WERI-Rb-1 (cell line): ENCODE results near the gene GOLGA3.
"Not testable (repeated sequence)": the region's sequence is repeated elsewhere in the genome, so short reads cannot be mapped to it uniquely, and the experiment has no call there.

ENCODE experiments used
- DNase-seq: peaks from one replicate; pipeline ENCODE4 v3.0.0-alpha.2; 2020
- H3K27ac ChIP-seq: fragments of 250-450 bp; sonication (Bioruptor Pico); 2 replicates; pipeline ENCODE4 v1.5.1; 2020; ENCODE audit warnings: mild to moderate bottlenecking, moderate library complexity
- H3K27me3 ChIP-seq: fragments of 250-450 bp; sonication (Bioruptor Pico); 2 replicates; pipeline ENCODE4 v1.5.1; 2021; ENCODE audit warnings: mild to moderate bottlenecking, low read depth, moderate library complexity; ENCODE audit not compliant: insufficient read depth, severe bottlenecking
- H3K36me3 ChIP-seq: fragments of 250-450 bp; sonication (Bioruptor Pico); 2 replicates; pipeline ENCODE4 v1.5.1; 2020; ENCODE audit warnings: mild to moderate bottlenecking, moderate library complexity
- H3K4me3 ChIP-seq: 2 replicates; pipeline ENCODE4 v1.5.1; 2011; ENCODE audit warnings: low read depth, mild to moderate bottlenecking, control low read depth, low read length
- H3K9me3 ChIP-seq: fragments of 250-450 bp; sonication (Bioruptor Pico); 2 replicates; pipeline ENCODE4 v1.5.1; 2021; ENCODE audit warnings: mild to moderate bottlenecking, moderate library complexity; ENCODE audit not compliant: severe bottlenecking
- TF ChIP-seq, protein P1 (sequence below): IDR thresholded peaks from 2 replicates; pipeline ENCODE4 v1.5.1; 2011; ENCODE audit warnings: low read depth, mild to moderate bottlenecking, control low read depth, inconsistent platforms, low read length

Gene GOLGA3

DNA sequence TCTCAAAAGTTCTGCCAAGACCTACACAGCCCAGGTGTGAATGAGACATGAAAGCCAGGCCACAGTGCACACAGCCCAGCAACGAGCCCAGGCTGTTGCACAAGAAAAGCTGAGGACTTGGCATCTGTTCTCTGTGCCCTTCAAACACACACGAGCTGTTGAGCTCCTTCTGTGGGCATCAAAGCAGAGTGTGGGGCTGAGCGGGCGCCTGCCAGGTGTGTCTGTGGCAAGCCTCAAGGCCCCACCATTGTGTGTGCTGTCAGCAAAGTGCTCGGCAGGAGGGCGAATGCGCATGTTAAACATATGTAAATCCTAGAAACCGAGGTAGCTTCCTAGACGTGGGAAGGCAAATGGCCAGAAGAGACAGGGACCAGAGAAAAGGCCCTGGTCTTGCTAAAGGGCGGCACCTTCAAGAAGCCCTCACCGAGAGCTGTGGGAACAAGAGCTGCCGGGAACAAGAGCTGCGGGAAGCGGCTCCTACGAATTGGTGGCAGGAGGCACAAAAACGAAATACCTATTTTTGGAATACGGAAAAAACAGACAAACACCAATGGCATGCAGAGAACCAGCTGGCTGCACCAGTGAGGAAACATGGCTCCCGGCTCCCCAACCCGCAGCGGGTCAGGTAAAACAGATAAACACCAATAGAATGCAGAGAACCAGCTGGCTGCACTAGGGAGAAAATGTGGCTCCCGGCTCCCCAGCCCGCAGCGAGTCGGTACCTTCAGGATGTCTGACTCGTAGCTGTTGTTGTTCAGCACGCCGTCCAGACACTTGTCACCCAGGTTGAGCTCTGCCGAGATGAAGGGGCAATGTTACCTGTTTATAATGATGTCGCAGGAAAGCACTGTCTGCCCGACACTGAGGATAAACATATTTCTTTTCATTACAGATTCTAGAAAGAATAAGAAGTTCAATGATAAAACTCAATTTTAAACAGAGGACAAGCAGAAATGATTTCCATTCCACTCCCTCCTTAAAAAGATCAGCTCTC, 19.0 kb upstream of the GOLGA3 start:
- H3K9me3 ChIP-seq, result no peaks in the 10 kb centered on the region
- DNase-seq, result no peak
- TF ChIP-seq, protein P1, sequence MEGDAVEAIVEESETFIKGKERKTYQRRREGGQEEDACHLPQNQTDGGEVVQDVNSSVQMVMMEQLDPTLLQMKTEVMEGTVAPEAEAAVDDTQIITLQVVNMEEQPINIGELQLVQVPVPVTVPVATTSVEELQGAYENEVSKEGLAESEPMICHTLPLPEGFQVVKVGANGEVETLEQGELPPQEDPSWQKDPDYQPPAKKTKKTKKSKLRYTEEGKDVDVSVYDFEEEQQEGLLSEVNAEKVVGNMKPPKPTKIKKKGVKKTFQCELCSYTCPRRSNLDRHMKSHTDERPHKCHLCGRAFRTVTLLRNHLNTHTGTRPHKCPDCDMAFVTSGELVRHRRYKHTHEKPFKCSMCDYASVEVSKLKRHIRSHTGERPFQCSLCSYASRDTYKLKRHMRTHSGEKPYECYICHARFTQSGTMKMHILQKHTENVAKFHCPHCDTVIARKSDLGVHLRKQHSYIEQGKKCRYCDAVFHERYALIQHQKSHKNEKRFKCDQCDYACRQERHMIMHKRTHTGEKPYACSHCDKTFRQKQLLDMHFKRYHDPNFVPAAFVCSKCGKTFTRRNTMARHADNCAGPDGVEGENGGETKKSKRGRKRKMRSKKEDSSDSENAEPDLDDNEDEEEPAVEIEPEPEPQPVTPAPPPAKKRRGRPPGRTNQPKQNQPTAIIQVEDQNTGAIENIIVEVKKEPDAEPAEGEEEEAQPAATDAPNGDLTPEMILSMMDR, result no peak
- peaks cover 64% of the 10 kb centered on the region for H3K36me3 ChIP-seq
- no peak overlapping the region for H3K4me3 ChIP-seq
- H3K27me3 ChIP-seq, result no peaks in the 10 kb centered on the region
- H3K27ac ChIP-seq, result no peak overlapping the region

DNA sequence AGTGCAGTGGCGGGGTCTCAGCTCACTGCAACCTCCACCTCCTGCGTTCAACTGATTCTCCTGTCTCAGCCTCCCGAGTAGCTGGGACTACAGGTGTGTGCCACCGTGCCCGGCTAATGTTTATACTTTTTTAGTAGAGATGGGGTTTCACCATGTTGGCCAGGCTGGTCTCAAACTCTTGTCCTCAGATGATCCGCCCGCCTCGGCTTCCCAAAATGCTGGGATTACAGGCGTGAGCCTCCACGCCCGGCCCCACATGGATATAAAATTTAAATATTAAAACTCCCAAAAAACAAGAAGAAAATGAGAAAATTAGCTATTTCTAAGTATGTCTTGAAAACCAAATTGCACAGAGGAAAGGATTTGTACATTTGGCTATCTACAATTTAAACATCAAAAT, 16.0 kb upstream of the GOLGA3 start:
- H3K27me3 ChIP-seq, H3K4me3 ChIP-seq, H3K27ac ChIP-seq, H3K9me3 ChIP-seq, DNase-seq: not testable (repeated sequence)
- H3K36me3 ChIP-seq, result peaks cover 66% of the 10 kb centered on the region

DNA sequence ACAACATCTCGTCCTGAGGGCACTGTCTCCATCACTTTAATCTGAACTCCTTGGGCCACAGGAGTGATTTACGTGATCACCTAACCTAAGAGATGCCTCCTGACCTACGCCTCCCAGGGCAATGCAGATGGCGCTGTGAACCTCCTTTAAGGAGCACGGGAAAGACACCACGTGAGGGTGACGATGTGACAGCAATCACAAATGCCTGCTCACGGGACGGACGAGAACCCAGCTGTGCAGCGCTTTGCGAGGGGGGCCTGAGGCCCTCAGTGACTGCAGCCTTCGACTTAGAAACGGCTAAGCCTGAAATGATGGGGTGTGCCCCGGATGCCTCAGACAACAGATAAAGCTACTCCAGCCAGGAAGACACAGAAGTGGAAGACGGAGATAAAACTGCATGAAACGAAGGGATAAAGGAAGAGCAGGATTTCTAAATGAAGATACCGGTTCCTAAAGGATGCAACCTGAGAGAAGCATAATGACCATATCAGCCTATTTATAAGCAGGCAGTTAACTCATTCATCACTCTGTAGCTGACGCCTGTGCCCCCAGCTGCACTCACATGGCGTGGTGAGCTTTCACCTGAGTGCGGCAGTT, 13.9 kb upstream of the GOLGA3 start:
- Histone ChIP-seq H3K9me3 (no peaks in the 10 kb centered on the region), H3K27ac (no peak overlapping the region), H3K27me3 (no peaks in the 10 kb centered on the region), H3K36me3 (peaks cover 66% of the 10 kb centered on the region), H3K4me3 (no peak overlapping the region)
- DNase-seq, result peak; percentile 27
- TF ChIP-seq, protein P1, result no peak

DNA sequence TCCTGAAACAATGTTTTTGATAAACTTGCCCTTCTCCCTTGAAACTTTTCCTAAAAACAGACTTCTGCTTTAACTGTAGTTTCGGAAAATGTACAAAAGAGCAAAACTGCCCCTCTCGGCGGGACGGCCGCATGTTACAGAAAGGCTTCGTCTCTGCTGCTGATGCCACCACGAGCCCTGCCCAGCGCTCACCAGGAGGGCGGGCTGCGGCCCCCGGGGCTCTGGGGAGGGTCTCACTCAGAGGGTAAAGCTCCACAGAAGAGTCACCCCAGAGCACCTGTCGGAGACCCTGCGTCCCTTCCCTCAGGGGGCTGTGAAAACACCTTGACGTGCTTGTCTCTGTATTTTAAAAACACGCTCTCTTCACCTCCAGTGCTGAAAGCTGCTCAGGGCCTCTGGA, 12.5 kb upstream of the GOLGA3 start:
- TF ChIP-seq, protein P1, result no peak
- Histone ChIP-seq H3K36me3 (peaks cover 60% of the 10 kb centered on the region), H3K4me3 (no peak overlapping the region), H3K9me3 (no peaks in the 10 kb centered on the region), H3K27ac (no peak overlapping the region), H3K27me3 (no peaks in the 10 kb centered on the region)
- DNase-seq, result no peak

DNA sequence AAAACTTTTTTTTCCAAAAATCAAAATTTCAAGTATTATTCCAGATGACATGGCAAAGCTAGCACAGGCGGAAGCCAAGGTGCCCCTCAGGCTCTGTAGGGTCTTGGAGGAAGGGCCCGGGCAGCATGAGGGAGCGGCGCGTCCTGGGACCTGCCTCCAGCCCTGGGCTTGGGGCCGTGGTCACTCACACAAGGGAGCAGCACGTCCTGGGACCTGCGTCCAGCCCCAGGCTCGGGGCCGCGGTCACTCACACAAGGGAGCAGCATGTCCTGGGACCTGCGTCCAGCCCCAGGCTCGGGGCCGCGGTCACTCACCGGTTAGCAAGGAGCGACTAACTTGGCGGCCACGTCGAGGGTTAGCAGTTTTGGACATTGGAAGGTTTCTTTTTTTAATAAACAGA, 11.9 kb upstream of the GOLGA3 start:
- TF ChIP-seq, protein P1, result no peak
- peaks cover 57% of the 10 kb centered on the region for H3K36me3 ChIP-seq
- DNase-seq, result no peak
- no peaks in the 10 kb centered on the region for H3K27me3 ChIP-seq
- no peak overlapping the region for H3K4me3 ChIP-seq
- no peak overlapping the region for H3K27ac ChIP-seq
- H3K9me3 ChIP-seq, result no peaks in the 10 kb centered on the region

DNA sequence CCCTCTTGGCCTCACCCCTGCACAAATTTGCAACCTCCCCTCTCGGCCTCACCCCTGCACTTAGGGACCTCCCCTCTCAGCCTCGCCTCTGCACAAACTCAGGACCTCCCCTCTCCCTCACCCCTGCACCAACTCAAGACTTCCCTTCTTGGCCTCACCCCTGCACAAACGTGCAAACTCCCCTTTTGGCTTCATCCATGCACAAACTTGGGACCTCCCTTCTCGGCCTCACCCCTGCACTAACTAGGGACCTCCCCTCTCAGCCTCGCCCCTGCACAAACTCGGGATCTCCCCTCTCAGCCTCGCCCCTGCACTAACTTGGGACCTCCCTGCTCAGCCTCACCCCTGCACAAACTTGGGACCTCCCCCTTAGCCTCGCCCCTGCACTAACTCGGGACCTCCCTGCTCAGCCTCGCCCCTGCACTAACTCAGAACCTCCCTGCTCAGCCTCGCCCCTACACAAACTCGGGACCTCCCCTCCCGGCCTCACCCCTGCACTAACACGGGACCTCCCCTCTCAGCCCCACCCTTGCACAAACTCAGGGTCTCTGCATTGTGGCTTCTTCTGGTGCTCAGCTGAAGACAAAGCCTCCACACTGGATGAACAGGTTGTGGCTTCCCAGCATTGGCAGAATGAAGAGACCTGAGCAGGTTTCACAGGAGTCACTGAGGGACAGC, 11.0 kb upstream of the GOLGA3 start:
- Histone ChIP-seq H3K9me3 (no peaks in the 10 kb centered on the region), H3K27ac (no peak overlapping the region), H3K36me3 (peaks cover 51% of the 10 kb centered on the region), H3K27me3 (no peaks in the 10 kb centered on the region), H3K4me3 (no peak overlapping the region)
- TF ChIP-seq, protein P1, result no peak
- DNase-seq, result no peak
